Liver (tissue), 9 donors: ENCODE measurements around the gene ZNFX1. TPM values are rescaled to one million over a fixed set of nuclear protein-coding genes. Genes with fewer than 3 reads are reported as not detected.

Experiments used
- DNase-seq: peaks from one replicate; pipeline ENCODE4 v3.0.0-alpha.2; 2017; ENCODE audit warnings: low spot score
- H3K27ac ChIP-seq, 2 donors: one replicate each; pipeline ENCODE4 v1.7.0; 2013; ENCODE audit warnings: inconsistent platforms in 2 of 2, low read length in 2 of 2, control low read depth in 1 of 2, low read depth in 1 of 2, mild to moderate bottlenecking in 1 of 2
- H3K27me3 ChIP-seq, 4 donors: one replicate each; pipeline versions ENCODE4 v1.6.1 to v1.7.0; 2013; ENCODE audit warnings: low read length in 3 of 4, inconsistent platforms in 1 of 4, mild to moderate bottlenecking in 1 of 4, moderate library complexity in 1 of 4; ENCODE audit not compliant: control insufficient read depth in 4 of 4, insufficient read depth in 4 of 4
- H3K36me3 ChIP-seq, 4 donors: one replicate each; pipeline versions ENCODE4 v1.6.1 to v1.7.0; 2013; ENCODE audit warnings: low read length in 3 of 4, mild to moderate bottlenecking in 3 of 4, low read depth in 1 of 4, moderate library complexity in 1 of 4; ENCODE audit not compliant: control insufficient read depth in 4 of 4, insufficient read depth in 3 of 4
- H3K4me1 ChIP-seq, 4 donors: one replicate each; pipeline versions ENCODE4 v1.6.1 to v1.7.0; 2013; ENCODE audit warnings: low read length in 3 of 4, mild to moderate bottlenecking in 3 of 4, moderate library complexity in 1 of 4; ENCODE audit not compliant: control insufficient read depth in 4 of 4, insufficient read depth in 4 of 4
- H3K4me3 ChIP-seq, 3 donors: one replicate each; pipeline versions ENCODE4 v1.6.1 to v1.7.0; 2013; ENCODE audit warnings: low read length in 3 of 3, control low read depth in 1 of 3, low read depth in 1 of 3, mild to moderate bottlenecking in 1 of 3
- H3K9ac ChIP-seq, 2 donors: one replicate each; pipeline ENCODE4 v1.7.0; 2013; ENCODE audit warnings: low read length in 2 of 2, mild to moderate bottlenecking in 2 of 2, moderate library complexity in 2 of 2, control low read depth in 1 of 2, low read depth in 1 of 2
- H3K9me3 ChIP-seq, 4 donors: one replicate each; pipeline versions ENCODE4 v1.6.1 to v1.7.0; 2013; ENCODE audit warnings: low read length in 3 of 4; ENCODE audit not compliant: control insufficient read depth in 4 of 4
- EGR1 ChIP-seq, 2 donors: IDR thresholded peaks; 2 replicates each; pipeline ENCODE4 v1.6.1; 2016 to 2018; ENCODE audit warnings: antibody characterized with exemption in 2 of 2, low read depth in 2 of 2
- FOXA1 ChIP-seq: IDR thresholded peaks from 2 replicates; pipeline ENCODE4 v1.6.1; 2016; ENCODE audit warnings: antibody characterized with exemption
- FOXA2 ChIP-seq: IDR thresholded peaks from 2 replicates; pipeline ENCODE4 v1.6.1; 2016; ENCODE audit warnings: antibody characterized with exemption
- GABPA ChIP-seq, 2 donors: IDR thresholded peaks in 1 of 2; conservative IDR thresholded peaks in 1 of 2; 2 replicates each; pipeline ENCODE4 v1.6.1; 2016; ENCODE audit warnings: antibody characterized with exemption in 2 of 2, mild to moderate bottlenecking in 1 of 2, moderate library complexity in 1 of 2
- HNF4A ChIP-seq, 2 donors: conservative IDR thresholded peaks; 2 replicates each; pipeline ENCODE4 v1.6.1; 2016; ENCODE audit warnings: antibody characterized with exemption in 2 of 2, mild to moderate bottlenecking in 2 of 2
- HNF4G ChIP-seq: IDR thresholded peaks from 2 replicates; pipeline ENCODE4 v1.6.1; 2016; ENCODE audit warnings: antibody characterized with exemption
- JUND ChIP-seq, 2 donors: IDR thresholded peaks; 2 replicates each; pipeline ENCODE4 v1.6.1; 2016; ENCODE audit warnings: antibody characterized with exemption in 2 of 2
- NR2F2 ChIP-seq: IDR thresholded peaks from 2 replicates; pipeline ENCODE4 v1.6.1; 2016; ENCODE audit warnings: antibody characterized with exemption
- RAD21 ChIP-seq, 2 donors: IDR thresholded peaks; 2 replicates each; pipeline ENCODE4 v1.6.1; 2016; ENCODE audit warnings: antibody characterized with exemption in 2 of 2, mild to moderate bottlenecking in 2 of 2
- RXRA ChIP-seq, 2 donors: IDR thresholded peaks; 2 replicates each; pipeline ENCODE4 v1.6.1; 2017 to 2018; ENCODE audit warnings: antibody characterized with exemption in 2 of 2, mild to moderate bottlenecking in 1 of 2
- SP1 ChIP-seq: IDR thresholded peaks from 2 replicates; pipeline ENCODE4 v1.6.1; 2018; ENCODE audit warnings: antibody characterized with exemption, mild to moderate bottlenecking
- TAF1 ChIP-seq: conservative IDR thresholded peaks from 2 replicates; pipeline ENCODE4 v1.6.1; 2016; ENCODE audit warnings: antibody characterized with exemption, mild to moderate bottlenecking
- YY1 ChIP-seq: IDR thresholded peaks from 2 replicates; pipeline ENCODE4 v1.6.1; 2016; ENCODE audit warnings: antibody characterized with exemption, mild to moderate bottlenecking
- WGBS: extraction: QIAGEN DNeasy Blood & Tissue Kit; methylation state at CpG from one replicate; pipeline ENCODE4 v1.1.7; 2013; 5-methylcytosine and 5-hydroxymethylcytosine counted together
- polyA plus RNA-seq, 2 donors: library from polyadenylated mRNA; stranded (reverse) in 1 of 2; unstranded in 1 of 2; fragments of 200-250 nt in 1 of 2; fragments of >200 nt in 1 of 2; fragmentation: Nextera tagmentation in 1 of 2; extraction: Ambion mirVana in 1 of 2; gene quantifications; one replicate each; pipeline versions ENCODE4 v1.2.1 to v1.2.3, GENCODE V29; 2013 to 2015
- total RNA-seq, 2 donors: library from RNA; depleted of rRNA; stranded (reverse); fragments of >200 nt; gene quantifications; one replicate each; pipeline ENCODE4 v1.2.3, GENCODE V29; 2014
- TF ChIP-seq, protein P1 (sequence below): IDR thresholded peaks from 2 replicates; pipeline ENCODE4 v1.6.1; 2016; ENCODE audit warnings: antibody characterized with exemption, mild to moderate bottlenecking
- TF ChIP-seq, protein P2 (sequence below): IDR thresholded peaks from 2 replicates; pipeline ENCODE4 v1.6.1; 2016; ENCODE audit warnings: antibody characterized with exemption
- TF ChIP-seq, protein P3 (sequence below): IDR thresholded peaks from 2 replicates; pipeline ENCODE4 v1.6.1; 2016; ENCODE audit warnings: antibody characterized with exemption
- TF ChIP-seq, protein P4 (sequence below): IDR thresholded peaks from 2 replicates; pipeline ENCODE4 v1.6.1; 2016; ENCODE audit warnings: antibody characterized with exemption
- TF ChIP-seq, protein P5 (sequence below): fragments of 150-350 bp; IDR thresholded peaks from 2 replicates; pipeline ENCODE4 v1.5.1; 2017; ENCODE audit warnings: improper control_type of control experiment, low read depth, low read length; ENCODE audit not compliant: missing input control
- donor health status: healthy.
- donor health status: healthy.
- donor health status: healthy.
- donor health status: healthy.
- donor health status: healthy.

The ZNFX1 gene
- total and polyA plus RNA-seq, 4 donors: 6.9 to 16.1 (median 8.7) TPM

DNA sequence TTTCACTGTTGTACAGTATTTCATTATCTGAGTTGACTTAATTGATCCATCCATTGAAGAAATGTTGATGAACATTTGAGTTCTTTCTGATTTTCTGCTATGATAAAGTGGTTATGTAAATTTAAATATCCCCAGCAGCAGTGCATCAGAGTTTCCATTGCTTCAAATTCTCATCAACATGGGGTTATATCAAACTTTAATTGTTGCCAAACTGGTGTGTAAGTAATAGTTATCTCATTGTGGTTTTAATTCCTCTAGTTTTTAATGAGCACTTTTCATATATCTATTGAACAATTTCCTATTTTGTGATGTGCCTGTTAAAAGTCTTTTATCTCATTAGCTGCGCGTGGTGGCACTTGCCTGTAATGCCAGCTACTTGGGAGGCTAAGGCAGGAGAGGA is 18.1 kb downstream of the ZNFX1 start:
- WGBS: 96% methylated on average over 2 of the region's 2 CpGs
- TF ChIP-seq, protein P1, sequence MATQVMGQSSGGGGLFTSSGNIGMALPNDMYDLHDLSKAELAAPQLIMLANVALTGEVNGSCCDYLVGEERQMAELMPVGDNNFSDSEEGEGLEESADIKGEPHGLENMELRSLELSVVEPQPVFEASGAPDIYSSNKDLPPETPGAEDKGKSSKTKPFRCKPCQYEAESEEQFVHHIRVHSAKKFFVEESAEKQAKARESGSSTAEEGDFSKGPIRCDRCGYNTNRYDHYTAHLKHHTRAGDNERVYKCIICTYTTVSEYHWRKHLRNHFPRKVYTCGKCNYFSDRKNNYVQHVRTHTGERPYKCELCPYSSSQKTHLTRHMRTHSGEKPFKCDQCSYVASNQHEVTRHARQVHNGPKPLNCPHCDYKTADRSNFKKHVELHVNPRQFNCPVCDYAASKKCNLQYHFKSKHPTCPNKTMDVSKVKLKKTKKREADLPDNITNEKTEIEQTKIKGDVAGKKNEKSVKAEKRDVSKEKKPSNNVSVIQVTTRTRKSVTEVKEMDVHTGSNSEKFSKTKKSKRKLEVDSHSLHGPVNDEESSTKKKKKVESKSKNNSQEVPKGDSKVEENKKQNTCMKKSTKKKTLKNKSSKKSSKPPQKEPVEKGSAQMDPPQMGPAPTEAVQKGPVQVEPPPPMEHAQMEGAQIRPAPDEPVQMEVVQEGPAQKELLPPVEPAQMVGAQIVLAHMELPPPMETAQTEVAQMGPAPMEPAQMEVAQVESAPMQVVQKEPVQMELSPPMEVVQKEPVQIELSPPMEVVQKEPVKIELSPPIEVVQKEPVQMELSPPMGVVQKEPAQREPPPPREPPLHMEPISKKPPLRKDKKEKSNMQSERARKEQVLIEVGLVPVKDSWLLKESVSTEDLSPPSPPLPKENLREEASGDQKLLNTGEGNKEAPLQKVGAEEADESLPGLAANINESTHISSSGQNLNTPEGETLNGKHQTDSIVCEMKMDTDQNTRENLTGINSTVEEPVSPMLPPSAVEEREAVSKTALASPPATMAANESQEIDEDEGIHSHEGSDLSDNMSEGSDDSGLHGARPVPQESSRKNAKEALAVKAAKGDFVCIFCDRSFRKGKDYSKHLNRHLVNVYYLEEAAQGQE: no peak
- TF ChIP-seq, protein P2, sequence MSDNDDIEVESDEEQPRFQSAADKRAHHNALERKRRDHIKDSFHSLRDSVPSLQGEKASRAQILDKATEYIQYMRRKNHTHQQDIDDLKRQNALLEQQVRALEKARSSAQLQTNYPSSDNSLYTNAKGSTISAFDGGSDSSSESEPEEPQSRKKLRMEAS: no peak
- TF ChIP-seq TAF1 (no peak), RAD21 (IDR thresholded peaks at IDR 0.05) (no peak), FOXA2 (no peak), JUND (IDR thresholded peaks at IDR 0.05) (no peak), SP1 (no peak)
- TF ChIP-seq, protein P3, sequence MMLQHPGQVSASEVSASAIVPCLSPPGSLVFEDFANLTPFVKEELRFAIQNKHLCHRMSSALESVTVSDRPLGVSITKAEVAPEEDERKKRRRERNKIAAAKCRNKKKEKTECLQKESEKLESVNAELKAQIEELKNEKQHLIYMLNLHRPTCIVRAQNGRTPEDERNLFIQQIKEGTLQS: no peak
- TF ChIP-seq, protein P4, sequence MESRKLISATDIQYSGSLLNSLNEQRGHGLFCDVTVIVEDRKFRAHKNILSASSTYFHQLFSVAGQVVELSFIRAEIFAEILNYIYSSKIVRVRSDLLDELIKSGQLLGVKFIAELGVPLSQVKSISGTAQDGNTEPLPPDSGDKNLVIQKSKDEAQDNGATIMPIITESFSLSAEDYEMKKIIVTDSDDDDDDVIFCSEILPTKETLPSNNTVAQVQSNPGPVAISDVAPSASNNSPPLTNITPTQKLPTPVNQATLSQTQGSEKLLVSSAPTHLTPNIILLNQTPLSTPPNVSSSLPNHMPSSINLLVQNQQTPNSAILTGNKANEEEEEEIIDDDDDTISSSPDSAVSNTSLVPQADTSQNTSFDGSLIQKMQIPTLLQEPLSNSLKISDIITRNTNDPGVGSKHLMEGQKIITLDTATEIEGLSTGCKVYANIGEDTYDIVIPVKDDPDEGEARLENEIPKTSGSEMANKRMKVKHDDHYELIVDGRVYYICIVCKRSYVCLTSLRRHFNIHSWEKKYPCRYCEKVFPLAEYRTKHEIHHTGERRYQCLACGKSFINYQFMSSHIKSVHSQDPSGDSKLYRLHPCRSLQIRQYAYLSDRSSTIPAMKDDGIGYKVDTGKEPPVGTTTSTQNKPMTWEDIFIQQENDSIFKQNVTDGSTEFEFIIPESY: no peak
- peaks cover 3 to 8% (median 7%) of the 10 kb centered on the region in 4 donors for H3K4me1 ChIP-seq
- no peak overlapping the region for H3K27ac ChIP-seq
- no peak overlapping the region for H3K9ac ChIP-seq
- no peak overlapping the region for H3K4me3 ChIP-seq
- no peaks in the 10 kb centered on the region for H3K9me3 ChIP-seq
- peaks cover 33 to 68% (median 64%) of the 10 kb centered on the region in 4 donors for H3K36me3 ChIP-seq
- DNase-seq: no peak
- no peaks in the 10 kb centered on the region for H3K27me3 ChIP-seq

DNA sequence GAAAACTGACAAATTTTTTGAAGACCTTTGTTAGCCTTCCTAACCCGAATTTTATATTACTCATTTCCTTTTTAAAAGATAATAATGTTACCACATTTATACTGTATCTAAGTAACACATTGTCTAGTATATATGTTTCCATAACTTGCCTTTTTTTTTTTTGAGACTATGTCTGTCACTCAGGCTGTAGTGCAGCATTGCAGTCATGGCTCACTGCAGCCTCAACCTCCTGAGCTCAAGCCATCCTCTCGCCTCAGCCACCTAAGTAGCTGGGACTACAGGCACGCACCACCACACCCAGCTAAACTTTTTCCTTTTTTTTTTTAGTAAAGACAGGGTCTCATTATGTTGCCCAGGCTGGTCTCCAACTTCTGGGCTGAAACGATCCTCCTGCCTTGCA is 18.6 kb downstream of the ZNFX1 start:
- Histone ChIP-seq H3K4me3 (no peak overlapping the region), H3K27ac (no peak overlapping the region), H3K27me3 (no peaks in the 10 kb centered on the region), H3K9me3 (no peaks in the 10 kb centered on the region), H3K36me3 (peaks cover 33 to 68% (median 64%) of the 10 kb centered on the region in 4 donors), H3K4me1 (peaks cover 3 to 8% (median 7%) of the 10 kb centered on the region in 4 donors), H3K9ac (no peak overlapping the region)
- DNase-seq: no peak
- 65% methylated on average over 4 of the region's 4 CpGs for WGBS
- no peak for TF ChIP-seq RXRA (IDR thresholded peaks at IDR 0.05)
- TF ChIP-seq, protein P4: no peak
- no peak for TF ChIP-seq HNF4A (conservative IDR thresholded peaks at IDR 0.05)
- no peak for TF ChIP-seq EGR1 (IDR thresholded peaks at IDR 0.05; ENCODE audit: low read depth in 2 of 2)
- TF ChIP-seq, protein P1: no peak
- no peak for TF ChIP-seq NR2F2
- TF ChIP-seq RAD21 (IDR thresholded peaks at IDR 0.05): no peak
- TF ChIP-seq SP1: no peak
- TF ChIP-seq JUND (IDR thresholded peaks at IDR 0.05): no peak
- TF ChIP-seq GABPA (IDR thresholded peaks at IDR 0.05 in 1 of 2, conservative IDR thresholded peaks at IDR 0.05 in 1 of 2): no peak
- TF ChIP-seq, protein P3: no peak
- TF ChIP-seq HNF4G: no peak
- no peak for TF ChIP-seq YY1
- TF ChIP-seq FOXA1: no peak
- no peak for TF ChIP-seq TAF1
- TF ChIP-seq, protein P5, sequence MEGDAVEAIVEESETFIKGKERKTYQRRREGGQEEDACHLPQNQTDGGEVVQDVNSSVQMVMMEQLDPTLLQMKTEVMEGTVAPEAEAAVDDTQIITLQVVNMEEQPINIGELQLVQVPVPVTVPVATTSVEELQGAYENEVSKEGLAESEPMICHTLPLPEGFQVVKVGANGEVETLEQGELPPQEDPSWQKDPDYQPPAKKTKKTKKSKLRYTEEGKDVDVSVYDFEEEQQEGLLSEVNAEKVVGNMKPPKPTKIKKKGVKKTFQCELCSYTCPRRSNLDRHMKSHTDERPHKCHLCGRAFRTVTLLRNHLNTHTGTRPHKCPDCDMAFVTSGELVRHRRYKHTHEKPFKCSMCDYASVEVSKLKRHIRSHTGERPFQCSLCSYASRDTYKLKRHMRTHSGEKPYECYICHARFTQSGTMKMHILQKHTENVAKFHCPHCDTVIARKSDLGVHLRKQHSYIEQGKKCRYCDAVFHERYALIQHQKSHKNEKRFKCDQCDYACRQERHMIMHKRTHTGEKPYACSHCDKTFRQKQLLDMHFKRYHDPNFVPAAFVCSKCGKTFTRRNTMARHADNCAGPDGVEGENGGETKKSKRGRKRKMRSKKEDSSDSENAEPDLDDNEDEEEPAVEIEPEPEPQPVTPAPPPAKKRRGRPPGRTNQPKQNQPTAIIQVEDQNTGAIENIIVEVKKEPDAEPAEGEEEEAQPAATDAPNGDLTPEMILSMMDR: no peak
- TF ChIP-seq FOXA2: no peak
